Measurements from ENCODE around the gene PTPRM. TPM values are rescaled to one million over a fixed set of nuclear protein-coding genes. Genes with fewer than 3 reads are reported as not detected.

The PTPRM gene
- total and polyA plus RNA-seq, 2 of the 4 experiments (the other 2 are of a cell fraction), result 28.3 to 51.2 TPM

- TF ChIP-seq ELK1 (IDR thresholded peaks at IDR 0.05; ENCODE audit: borderline replicate concordance, low read depth, low read length), result no peak
- TF ChIP-seq FOS (IDR thresholded peaks at IDR 0.05; ENCODE audit: low read depth, low read length), result no peak
Observed at GRCh38 chr18:7579176-7579917, 12.2 kb downstream of the PTPRM start (continued).
